Measurements from ENCODE around the gene MYLK.
A peak's percentile ranks its signal among the peaks of the same experiment; 100 is the strongest.
"Not testable (repeated sequence)": the region's sequence is repeated elsewhere in the genome, so short reads cannot be mapped to it uniquely, and the experiment has no call there.

MYLK gene

GRCh38 chr3:123719862-123720453, 164.2 kb downstream of the MYLK start:
- TF ChIP-seq CTCF (IDR thresholded peaks at IDR 0.05; ENCODE audit: extremely low read depth, missing control alignments) = no peak
- no peak for DNase-seq (ENCODE audit: low spot score)

- TF ChIP-seq CTCF (IDR thresholded peaks at IDR 0.05; ENCODE audit: extremely low read depth, missing control alignments) = peak; percentile 61
Observed at GRCh38 chr3:123719061-123719756, 164.9 kb downstream of the MYLK start.

GRCh38 chr3:123718108-123718507, 166.0 kb downstream of the MYLK start:
- no peak for DNase-seq (ENCODE audit: low spot score)
- no peak for TF ChIP-seq CTCF (IDR thresholded peaks at IDR 0.05; ENCODE audit: extremely low read depth, missing control alignments)

More at GRCh38 chr3:123719061-123719756, 164.9 kb downstream of the MYLK start:
- peak; percentile 37 for DNase-seq (ENCODE audit: low spot score)

- not testable (repeated sequence) for DNase-seq (ENCODE audit: low spot score)
Observed at GRCh38 chr3:123717451-123717850, 166.7 kb downstream of the MYLK start.

- no peak for TF ChIP-seq CTCF (IDR thresholded peaks at IDR 0.05; ENCODE audit: extremely low read depth, missing control alignments)
- no peak for DNase-seq (ENCODE audit: low spot score)
Observed at GRCh38 chr3:123716411-123716810, 167.7 kb downstream of the MYLK start.

GRCh38 chr3:123713211-123713610, 170.9 kb downstream of the MYLK start:
- no peak for TF ChIP-seq CTCF (IDR thresholded peaks at IDR 0.05; ENCODE audit: extremely low read depth, missing control alignments)

GRCh38 chr3:123712077-123712860, 171.9 kb downstream of the MYLK start:
- TF ChIP-seq CTCF (IDR thresholded peaks at IDR 0.05; ENCODE audit: extremely low read depth, missing control alignments) = no peak
- DNase-seq (ENCODE audit: low spot score) = no peak

More at GRCh38 chr3:123713211-123713610, 170.9 kb downstream of the MYLK start:
- no peak for DNase-seq (ENCODE audit: low spot score)

Data from GM20000 (cell line).